Neural cell (in vitro differentiated cells): ENCODE data around the gene SRP19.

Source experiments
- CTCF ChIP-seq: fragments of 450-650 bp; IDR thresholded peaks from 2 replicates; pipeline ENCODE4 v1.5.1; 2014; ENCODE audit warnings: antibody characterized with exemption, mild to moderate bottlenecking, moderate library complexity; ENCODE audit not compliant: poor library complexity, severe bottlenecking
- EP300 ChIP-seq: fragments of 450-650 bp; conservative IDR thresholded peaks from 2 replicates; pipeline ENCODE4 v1.6.1; 2014; ENCODE audit warnings: antibody characterized with exemption, mild to moderate bottlenecking, moderate library complexity; ENCODE audit not compliant: poor library complexity, severe bottlenecking
- EZH2 ChIP-seq: fragments of 200-600, 300-800 bp; shearing (Covaris generic), sonication (generic); IDR thresholded peaks from 2 replicates; pipeline ENCODE4 v1.6.1; 2014; ENCODE audit warnings: antibody characterized with exemption, low read length, borderline replicate concordance, mild to moderate bottlenecking; ENCODE audit not compliant: insufficient read depth, poor library complexity, severe bottlenecking
- MXI1 ChIP-seq: fragments of 450-650 bp; conservative IDR thresholded peaks from 2 replicates; pipeline ENCODE4 v1.6.1; 2014; ENCODE audit warnings: antibody characterized with exemption, mild to moderate bottlenecking; ENCODE audit not compliant: poor library complexity, severe bottlenecking
- POLR2AphosphoS5 ChIP-seq: IDR thresholded peaks from 2 replicates; pipeline ENCODE4 v1.6.1; 2012
- REST ChIP-seq: IDR thresholded peaks from 2 replicates; pipeline ENCODE4 v1.6.1; 2012; ENCODE audit warnings: borderline replicate concordance
- TAF1 ChIP-seq: IDR thresholded peaks from 2 replicates; pipeline ENCODE4 v1.6.1; 2012; ENCODE audit warnings: low read depth

DNA sequence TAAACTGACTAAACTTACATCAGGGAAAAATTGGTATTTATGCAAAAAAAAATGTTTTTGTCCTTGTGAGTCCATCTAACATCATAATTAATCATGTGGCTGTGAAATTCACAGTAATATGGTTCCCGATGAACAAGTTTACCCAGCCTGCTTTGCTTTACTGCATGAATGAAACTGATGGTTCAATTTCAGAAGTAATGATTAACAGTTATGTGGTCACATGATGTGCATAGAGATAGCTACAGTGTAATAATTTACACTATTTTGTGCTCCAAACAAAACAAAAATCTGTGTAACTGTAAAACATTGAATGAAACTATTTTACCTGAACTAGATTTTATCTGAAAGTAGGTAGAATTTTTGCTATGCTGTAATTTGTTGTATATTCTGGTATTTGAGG is 16.6 kb upstream of the SRP19 start:
- TF ChIP-seq CTCF (no peak), POLR2AphosphoS5 (no peak), REST (no peak), TAF1 (no peak), MXI1 (no peak), EP300 (no peak), EZH2 (no peak)
